BLaER1 (cell line): ENCODE results near the gene CD2.

Experiments used
- H3K27ac ChIP-seq: shearing (Covaris generic); formaldehyde crosslinking; 2 replicates; pipeline ENCODE4 v1.8.1; 2022
- H3K27me3 ChIP-seq: shearing (Covaris generic); formaldehyde crosslinking; 2 replicates; pipeline ENCODE4 v1.8.1; 2022
- H3K36me3 ChIP-seq: shearing (Covaris generic); formaldehyde crosslinking; 2 replicates; pipeline ENCODE4 v1.8.1; 2022
- H3K4me1 ChIP-seq: shearing (Covaris generic); formaldehyde crosslinking; 2 replicates; pipeline ENCODE4 v1.8.1; 2022
- H3K4me2 ChIP-seq: shearing (Covaris generic); formaldehyde crosslinking; 2 replicates; pipeline ENCODE4 v1.8.1; 2022
- H3K4me3 ChIP-seq: shearing (Covaris generic); formaldehyde crosslinking; 2 replicates; pipeline ENCODE4 v1.8.1; 2022
- H3K9ac ChIP-seq: shearing (Covaris generic); formaldehyde crosslinking; 2 replicates; pipeline ENCODE4 v1.8.1; 2022
- H3K9me3 ChIP-seq: shearing (Covaris generic); formaldehyde crosslinking; 2 replicates; pipeline ENCODE4 v1.8.1; 2022
- H4K20me1 ChIP-seq: shearing (Covaris generic); formaldehyde crosslinking; 2 replicates; pipeline ENCODE4 v1.8.1; 2022
- Cebpa-rat ChIP-seq: shearing (Covaris generic); IDR thresholded peaks from 2 replicates; pipeline ENCODE4 v1.8.1; 2022

The CD2 gene

GRCh38 chr1:116716391-116716790 lies 37.8 kb upstream of the CD2 start:
- Histone ChIP-seq H3K27ac (no peak overlapping the region), H3K4me1 (no peaks in the 10 kb centered on the region)
- no peak for TF ChIP-seq Cebpa-rat

GRCh38 chr1:116717318-116717717 lies 36.9 kb upstream of the CD2 start:
- Histone ChIP-seq H3K36me3 (no peaks in the 10 kb centered on the region), H3K27me3 (no peaks in the 10 kb centered on the region), H3K4me1 (no peaks in the 10 kb centered on the region), H3K4me2 (no peak overlapping the region), H4K20me1 (no peaks in the 10 kb centered on the region), H3K4me3 (no peak overlapping the region), H3K9ac (no peak overlapping the region), H3K9me3 (no peaks in the 10 kb centered on the region), H3K27ac (no peak overlapping the region)
- TF ChIP-seq Cebpa-rat: no peak

More at GRCh38 chr1:116716391-116716790, 37.8 kb upstream of the CD2 start:
- Histone ChIP-seq H4K20me1 (no peaks in the 10 kb centered on the region), H3K27me3 (no peaks in the 10 kb centered on the region), H3K9me3 (no peaks in the 10 kb centered on the region), H3K4me3 (no peak overlapping the region), H3K36me3 (no peaks in the 10 kb centered on the region), H3K4me2 (no peak overlapping the region), H3K9ac (no peak overlapping the region)

- Histone ChIP-seq H3K27ac (no peak overlapping the region), H3K9ac (no peak overlapping the region), H3K4me1 (no peaks in the 10 kb centered on the region), H3K27me3 (no peaks in the 10 kb centered on the region), H3K9me3 (no peaks in the 10 kb centered on the region), H3K36me3 (no peaks in the 10 kb centered on the region), H3K4me2 (no peak overlapping the region), H4K20me1 (no peaks in the 10 kb centered on the region), H3K4me3 (no peak overlapping the region)
- no peak for TF ChIP-seq Cebpa-rat
These were observed 33.7 kb upstream of the CD2 start for GRCh38 chr1:116720364-116721038.

GRCh38 chr1:116721039-116721405 lies 33.2 kb upstream of the CD2 start:
- Histone ChIP-seq H3K4me3 (no peak overlapping the region), H3K27me3 (no peaks in the 10 kb centered on the region), H3K4me2 (no peak overlapping the region), H3K9me3 (no peaks in the 10 kb centered on the region), H3K4me1 (no peaks in the 10 kb centered on the region), H3K36me3 (no peaks in the 10 kb centered on the region), H4K20me1 (no peaks in the 10 kb centered on the region), H3K27ac (no peak overlapping the region), H3K9ac (no peak overlapping the region)
- no peak for TF ChIP-seq Cebpa-rat

- H3K27me3 ChIP-seq: no peaks in the 10 kb centered on the region
- H4K20me1 ChIP-seq: no peaks in the 10 kb centered on the region
- H3K4me1 ChIP-seq: no peaks in the 10 kb centered on the region
- no peak overlapping the region for H3K4me2 ChIP-seq
- H3K27ac ChIP-seq: no peak overlapping the region
- no peaks in the 10 kb centered on the region for H3K36me3 ChIP-seq
- H3K9ac ChIP-seq: no peak overlapping the region
- no peak overlapping the region for H3K4me3 ChIP-seq
- TF ChIP-seq Cebpa-rat: no peak
- no peaks in the 10 kb centered on the region for H3K9me3 ChIP-seq
These were observed 32.7 kb upstream of the CD2 start for GRCh38 chr1:116721451-116722007.

- no peaks in the 10 kb centered on the region for H3K4me1 ChIP-seq
- no peak overlapping the region for H3K27ac ChIP-seq
- TF ChIP-seq Cebpa-rat: no peak
- no peak overlapping the region for H3K4me2 ChIP-seq
- no peak overlapping the region for H3K4me3 ChIP-seq
- H3K27me3 ChIP-seq: no peaks in the 10 kb centered on the region
- H3K36me3 ChIP-seq: no peaks in the 10 kb centered on the region
- H4K20me1 ChIP-seq: no peaks in the 10 kb centered on the region
- H3K9ac ChIP-seq: no peak overlapping the region
- no peaks in the 10 kb centered on the region for H3K9me3 ChIP-seq
These were observed 32.0 kb upstream of the CD2 start for GRCh38 chr1:116722016-116722838.

GRCh38 chr1:116724765-116725375 lies 29.4 kb upstream of the CD2 start:
- Histone ChIP-seq H3K9me3 (no peaks in the 10 kb centered on the region), H3K27me3 (no peaks in the 10 kb centered on the region), H3K4me3 (no peak overlapping the region)

GRCh38 chr1:116725798-116726197 lies 28.4 kb upstream of the CD2 start:
- no peaks in the 10 kb centered on the region for H3K36me3 ChIP-seq
- H3K9ac ChIP-seq: no peak overlapping the region
- H3K27ac ChIP-seq: no peak overlapping the region
- no peaks in the 10 kb centered on the region for H3K4me1 ChIP-seq
- H3K9me3 ChIP-seq: no peaks in the 10 kb centered on the region
- H3K4me2 ChIP-seq: no peak overlapping the region
- TF ChIP-seq Cebpa-rat: no peak
- no peaks in the 10 kb centered on the region for H3K27me3 ChIP-seq
- H3K4me3 ChIP-seq: no peak overlapping the region
- no peaks in the 10 kb centered on the region for H4K20me1 ChIP-seq

More at GRCh38 chr1:116724765-116725375, 29.4 kb upstream of the CD2 start:
- no peak overlapping the region for H3K9ac ChIP-seq
- H3K36me3 ChIP-seq: no peaks in the 10 kb centered on the region
- H4K20me1 ChIP-seq: no peaks in the 10 kb centered on the region
- no peak overlapping the region for H3K4me2 ChIP-seq
- H3K27ac ChIP-seq: no peak overlapping the region
- TF ChIP-seq Cebpa-rat: no peak
- H3K4me1 ChIP-seq: no peaks in the 10 kb centered on the region

- Histone ChIP-seq H3K4me3 (no peak overlapping the region), H3K9ac (no peak overlapping the region), H3K27ac (no peak overlapping the region), H3K4me2 (no peak overlapping the region), H3K9me3 (no peaks in the 10 kb centered on the region), H3K27me3 (no peaks in the 10 kb centered on the region), H3K36me3 (no peaks in the 10 kb centered on the region), H3K4me1 (no peaks in the 10 kb centered on the region), H4K20me1 (no peaks in the 10 kb centered on the region)
- no peak for TF ChIP-seq Cebpa-rat
These were observed 27.1 kb upstream of the CD2 start for GRCh38 chr1:116726872-116727820.
